Ovary (tissue), 3 donors: ENCODE data around the gene GTPBP6.

Experiments used
- EP300 ChIP-seq: sonication (generic); formaldehyde crosslinking; IDR thresholded peaks from one replicate; pipeline ENCODE4 v1.6.1; 2017; ENCODE audit warnings: antibody characterized with exemption
- TF ChIP-seq, protein P1 (sequence below), 3 donors: fragments of 450-650 bp in 2 of 3; fragments of 200-600 bp in 1 of 3; IDR thresholded peaks; one replicate each; pipeline versions ENCODE4 v1.5.1 to v1.8.0; 2016 to 2022; ENCODE audit warnings: antibody characterized with exemption in 3 of 3, mild to moderate bottlenecking in 1 of 3
- donor health status: DM: no; HTN: no; CAD: no.

DNA sequence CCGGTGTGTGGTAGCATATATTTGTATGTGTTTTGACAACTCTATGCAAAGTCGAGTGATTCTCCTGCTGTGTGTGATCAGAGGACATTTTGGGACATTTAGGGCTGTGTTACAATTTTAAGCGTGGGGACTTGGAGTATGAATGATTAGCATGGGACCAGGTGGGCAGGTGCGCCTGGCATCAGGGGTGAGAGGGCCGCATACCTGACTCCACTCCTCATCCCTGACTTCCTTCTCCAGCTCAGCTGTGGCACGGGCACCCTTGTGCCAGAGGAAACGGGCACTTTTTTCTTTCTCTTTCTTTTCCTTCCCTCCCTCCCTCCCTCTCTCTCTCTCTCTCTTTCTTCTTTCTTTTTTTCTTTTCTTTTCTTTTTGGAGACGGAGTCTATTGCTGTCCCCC lies 53.1 kb downstream of the GTPBP6 start:
- TF ChIP-seq, protein P1, sequence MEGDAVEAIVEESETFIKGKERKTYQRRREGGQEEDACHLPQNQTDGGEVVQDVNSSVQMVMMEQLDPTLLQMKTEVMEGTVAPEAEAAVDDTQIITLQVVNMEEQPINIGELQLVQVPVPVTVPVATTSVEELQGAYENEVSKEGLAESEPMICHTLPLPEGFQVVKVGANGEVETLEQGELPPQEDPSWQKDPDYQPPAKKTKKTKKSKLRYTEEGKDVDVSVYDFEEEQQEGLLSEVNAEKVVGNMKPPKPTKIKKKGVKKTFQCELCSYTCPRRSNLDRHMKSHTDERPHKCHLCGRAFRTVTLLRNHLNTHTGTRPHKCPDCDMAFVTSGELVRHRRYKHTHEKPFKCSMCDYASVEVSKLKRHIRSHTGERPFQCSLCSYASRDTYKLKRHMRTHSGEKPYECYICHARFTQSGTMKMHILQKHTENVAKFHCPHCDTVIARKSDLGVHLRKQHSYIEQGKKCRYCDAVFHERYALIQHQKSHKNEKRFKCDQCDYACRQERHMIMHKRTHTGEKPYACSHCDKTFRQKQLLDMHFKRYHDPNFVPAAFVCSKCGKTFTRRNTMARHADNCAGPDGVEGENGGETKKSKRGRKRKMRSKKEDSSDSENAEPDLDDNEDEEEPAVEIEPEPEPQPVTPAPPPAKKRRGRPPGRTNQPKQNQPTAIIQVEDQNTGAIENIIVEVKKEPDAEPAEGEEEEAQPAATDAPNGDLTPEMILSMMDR (IDR thresholded peaks at IDR 0.05), result no peak
- no peak for TF ChIP-seq EP300
